NT2/D1 (cell line): ENCODE measurements around the gene SERPINB8.

ENCODE experiments used
- YY1 ChIP-seq: IDR thresholded peaks from 2 replicates; pipeline ENCODE4 v1.6.1; 2011; ENCODE audit not compliant: insufficient read length, insufficient read depth
- ZNF274 ChIP-seq: IDR thresholded peaks from 2 replicates; pipeline ENCODE4 v1.6.1; 2011; ENCODE audit warnings: mild to moderate bottlenecking, low read depth, low read length

- TF ChIP-seq ZNF274: no peak
- no peak for TF ChIP-seq YY1
Observed at GRCh38 chr18:64009305-64009704, 39.4 kb downstream of the SERPINB8 start.
